ENCODE measurements around the gene E2F3.
"Not testable (repeated sequence)": the region's sequence is repeated elsewhere in the genome, so short reads cannot be mapped to it uniquely, and the experiment has no call there.

Gene E2F3

DNA sequence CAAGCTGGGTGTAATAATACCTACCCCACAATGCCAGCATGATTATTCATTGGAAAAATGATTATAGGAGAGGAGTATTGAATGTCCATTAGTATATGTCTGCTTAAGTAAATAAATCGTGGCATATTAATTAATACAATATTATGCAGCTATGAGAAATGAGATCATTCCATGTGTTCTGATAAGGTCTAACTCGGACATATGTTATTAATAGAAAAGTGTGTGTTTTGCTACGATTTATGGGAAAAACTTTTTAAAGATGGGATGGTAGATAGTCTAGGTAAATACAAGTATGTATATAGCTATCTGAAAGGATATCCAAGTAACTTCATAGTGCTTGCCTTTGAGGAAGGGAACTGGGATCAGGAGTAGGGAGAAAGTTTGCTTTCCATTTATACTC, 71.1 kb downstream of the E2F3 start:
- no peak for DNase-seq

DNA sequence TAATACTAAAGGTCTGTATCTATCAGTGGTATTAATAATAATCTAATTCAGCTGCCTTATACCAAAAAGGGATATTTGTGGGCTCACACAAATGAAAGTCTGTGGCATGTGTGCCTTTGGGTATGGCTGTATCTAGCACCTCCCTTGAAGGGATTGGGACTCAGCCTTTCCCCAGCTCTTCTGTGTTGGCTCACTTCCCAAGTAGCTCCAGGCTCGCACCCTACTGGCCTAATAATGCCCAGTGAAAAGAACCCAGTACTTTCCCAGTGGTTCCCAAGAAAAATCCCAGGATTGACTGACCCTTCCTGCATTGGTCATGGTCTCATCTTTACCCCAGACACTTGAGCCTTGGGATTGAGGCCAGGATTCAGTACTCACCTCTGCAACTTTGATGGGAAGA, 71.8 kb downstream of the E2F3 start:
- no peak for DNase-seq

DNA sequence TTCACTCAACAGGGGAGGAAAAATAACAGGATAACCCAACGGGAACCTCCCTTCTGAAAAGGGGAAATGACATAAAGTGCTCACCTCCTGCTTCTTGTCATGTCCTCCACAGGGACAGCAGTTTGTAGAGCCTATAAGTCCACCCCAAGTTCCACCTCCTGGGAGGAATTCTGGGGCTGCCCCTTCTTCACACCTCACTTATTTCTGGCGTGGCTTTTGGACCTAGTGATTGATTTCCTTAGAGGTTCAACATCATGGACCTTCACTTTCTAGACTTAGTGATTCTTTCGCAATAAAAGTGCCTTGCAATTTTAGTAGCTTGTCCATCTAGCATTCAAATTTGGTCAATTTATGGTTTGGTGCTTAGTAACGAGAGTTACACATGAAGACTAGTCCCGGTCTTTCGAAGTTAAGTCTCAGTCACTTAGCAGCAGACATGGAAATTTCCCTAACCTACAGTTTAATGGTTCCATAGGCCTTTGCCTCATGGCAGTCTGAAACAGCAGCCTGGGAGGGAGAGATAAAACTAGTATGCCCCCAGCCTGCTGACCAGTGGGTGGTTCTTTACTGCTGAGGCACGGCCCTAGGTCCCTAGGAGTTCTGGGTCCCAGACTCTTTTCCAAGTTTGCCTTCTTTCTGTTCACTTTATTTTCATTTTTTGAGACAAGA, 73.3 kb downstream of the E2F3 start:
- DNase-seq: no peak

DNA sequence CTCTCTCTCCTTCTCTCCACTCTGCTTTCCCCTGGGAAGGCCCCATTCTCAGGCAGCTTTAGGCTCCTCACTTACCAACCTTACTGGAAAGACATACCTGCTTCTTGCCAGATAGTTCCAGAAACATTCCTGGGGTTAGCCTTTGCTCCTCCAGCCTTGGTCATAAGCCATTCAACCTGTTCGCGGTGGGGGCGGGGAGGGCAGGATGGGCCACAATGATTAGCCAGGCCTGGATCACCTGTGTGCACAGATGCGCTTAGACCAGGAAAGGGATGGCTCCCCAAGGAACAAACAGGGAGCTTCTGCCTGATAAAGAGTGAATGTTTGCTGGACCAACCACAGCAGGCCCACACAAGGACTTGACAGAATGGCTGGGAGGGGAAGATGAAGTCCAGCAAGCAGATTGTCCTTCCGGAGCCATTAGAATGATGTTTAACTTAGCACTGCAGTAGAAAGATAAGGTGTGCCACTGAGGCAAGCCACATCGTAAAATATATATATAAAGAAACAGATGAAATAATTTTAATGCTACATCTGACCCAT, 74.9 kb downstream of the E2F3 start:
- no peak for DNase-seq

DNA sequence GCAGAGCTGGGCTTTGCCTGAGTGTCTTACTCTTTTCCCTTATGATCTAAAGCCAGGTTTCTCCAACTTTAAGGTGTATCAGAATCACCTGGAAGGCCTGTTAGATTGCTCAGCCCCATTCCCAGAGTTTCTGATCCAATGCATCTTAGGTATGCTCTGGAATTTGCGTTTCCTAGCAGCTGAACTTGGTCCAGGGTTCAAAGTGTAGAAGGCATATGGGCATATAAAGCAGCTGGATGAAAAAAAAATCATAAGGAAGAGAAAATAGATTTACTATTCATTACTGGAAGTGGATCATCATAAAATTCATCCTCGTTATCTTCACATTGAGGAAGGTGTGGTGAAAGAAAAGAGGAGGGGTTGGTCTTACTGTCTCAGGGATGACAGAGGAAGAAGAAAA, 75.8 kb downstream of the E2F3 start:
- DNase-seq: no peak

DNA sequence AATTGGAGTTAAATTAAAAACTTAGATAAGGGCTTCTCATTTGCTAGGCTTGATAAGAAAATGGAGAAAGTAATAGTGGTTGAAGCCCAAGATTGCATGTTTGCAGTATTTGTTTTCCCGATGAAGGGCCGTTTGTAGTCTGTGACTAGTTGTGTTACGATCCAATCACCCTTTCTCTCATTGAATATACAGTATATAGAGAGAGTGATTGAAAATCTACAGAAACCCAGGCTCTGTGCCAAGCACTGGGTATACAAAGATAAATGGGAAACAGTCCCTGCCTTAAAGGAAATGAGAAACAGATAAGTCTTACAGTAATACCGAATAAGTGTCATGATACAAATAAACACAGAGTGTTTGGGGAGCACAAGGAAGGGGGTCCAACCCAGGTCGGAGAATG, 77.4 kb downstream of the E2F3 start:
- DNase-seq: no peak

DNA sequence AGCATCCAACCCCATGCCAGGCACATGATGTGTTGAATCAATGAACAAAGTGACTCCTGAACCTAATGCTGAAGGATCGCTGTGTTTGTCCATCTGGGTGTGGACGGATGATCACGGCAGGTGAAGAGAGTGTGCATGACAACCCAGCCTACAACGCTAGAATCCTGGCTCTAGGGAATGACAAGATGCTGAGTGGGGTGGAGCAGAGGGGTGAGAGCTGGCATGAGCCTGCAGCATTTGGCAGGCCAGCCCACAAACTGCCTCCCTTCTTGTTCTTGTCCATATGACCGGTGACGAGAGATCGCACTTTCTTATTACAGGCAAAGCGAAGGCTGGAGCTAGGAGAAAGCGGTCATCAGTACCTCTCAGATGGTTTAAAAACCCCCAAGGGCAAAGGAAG, 77.8 kb downstream of the E2F3 start:
- no peak for DNase-seq

DNA sequence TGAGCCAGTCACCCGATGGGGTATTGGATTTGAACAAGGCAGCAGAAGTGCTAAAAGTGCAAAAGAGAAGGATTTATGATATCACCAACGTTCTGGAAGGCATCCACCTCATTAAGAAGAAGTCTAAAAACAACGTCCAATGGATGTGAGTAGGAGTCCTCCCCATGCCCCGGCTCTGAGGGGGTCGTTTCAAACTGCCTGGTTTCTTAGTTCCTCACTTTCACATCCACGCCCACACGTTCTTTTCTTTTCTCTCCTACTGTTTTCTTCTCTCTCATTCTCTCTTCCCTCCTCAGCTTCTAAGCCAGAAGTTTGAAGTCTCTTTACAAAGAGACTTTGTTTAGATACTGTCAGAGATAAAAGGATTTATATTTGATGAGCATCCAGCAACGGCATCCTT, 79.6 kb downstream of the E2F3 start:
- DNase-seq: no peak

DNA sequence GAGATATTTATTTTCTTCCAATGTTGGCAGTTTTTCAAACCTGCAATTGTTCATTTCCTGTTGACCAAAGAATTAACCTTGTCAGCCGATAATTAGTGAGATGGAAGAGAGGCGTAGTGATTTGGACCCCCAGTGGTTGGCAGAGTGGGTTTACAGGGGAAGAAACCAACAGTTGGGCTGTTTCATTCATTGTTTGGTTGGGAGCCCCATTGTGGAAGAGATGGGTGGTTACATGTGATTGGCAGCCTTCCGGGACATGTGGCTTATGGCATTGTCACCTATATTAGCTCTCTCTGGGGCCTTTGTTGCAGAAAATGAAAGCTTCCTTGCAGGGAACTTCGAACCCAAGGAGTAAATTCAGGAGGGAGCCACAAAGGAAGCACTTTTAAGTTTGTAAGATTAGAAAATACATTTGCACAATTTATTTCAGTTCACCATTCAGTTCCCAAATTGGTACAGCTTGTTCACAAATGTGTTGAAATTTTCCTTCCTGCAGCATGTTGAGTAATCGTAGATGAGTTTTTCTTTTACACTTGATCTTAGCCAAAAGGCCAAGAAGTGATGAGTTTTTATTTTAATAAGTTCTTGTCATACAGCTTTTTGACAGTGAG, 82.3 kb downstream of the E2F3 start:
- no peak for DNase-seq

DNA sequence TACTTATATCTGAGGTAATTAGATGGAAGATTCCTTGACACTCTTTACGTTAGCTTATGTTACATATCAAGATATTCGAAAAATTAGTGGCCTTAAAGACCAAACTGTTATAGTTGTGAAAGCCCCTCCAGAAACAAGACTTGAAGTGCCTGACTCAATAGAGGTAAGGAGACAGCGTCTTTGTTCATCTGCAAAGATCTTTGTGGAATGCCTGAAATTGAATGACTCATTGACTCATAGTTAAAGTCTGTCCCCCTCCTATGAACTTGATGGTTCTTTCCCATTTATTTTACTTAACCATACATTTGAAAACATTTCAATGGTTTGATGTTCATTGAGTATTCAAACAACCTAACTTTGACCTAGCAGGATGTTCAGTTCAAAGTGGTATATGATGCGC, 85.0 kb downstream of the E2F3 start:
- DNase-seq: no peak

DNA sequence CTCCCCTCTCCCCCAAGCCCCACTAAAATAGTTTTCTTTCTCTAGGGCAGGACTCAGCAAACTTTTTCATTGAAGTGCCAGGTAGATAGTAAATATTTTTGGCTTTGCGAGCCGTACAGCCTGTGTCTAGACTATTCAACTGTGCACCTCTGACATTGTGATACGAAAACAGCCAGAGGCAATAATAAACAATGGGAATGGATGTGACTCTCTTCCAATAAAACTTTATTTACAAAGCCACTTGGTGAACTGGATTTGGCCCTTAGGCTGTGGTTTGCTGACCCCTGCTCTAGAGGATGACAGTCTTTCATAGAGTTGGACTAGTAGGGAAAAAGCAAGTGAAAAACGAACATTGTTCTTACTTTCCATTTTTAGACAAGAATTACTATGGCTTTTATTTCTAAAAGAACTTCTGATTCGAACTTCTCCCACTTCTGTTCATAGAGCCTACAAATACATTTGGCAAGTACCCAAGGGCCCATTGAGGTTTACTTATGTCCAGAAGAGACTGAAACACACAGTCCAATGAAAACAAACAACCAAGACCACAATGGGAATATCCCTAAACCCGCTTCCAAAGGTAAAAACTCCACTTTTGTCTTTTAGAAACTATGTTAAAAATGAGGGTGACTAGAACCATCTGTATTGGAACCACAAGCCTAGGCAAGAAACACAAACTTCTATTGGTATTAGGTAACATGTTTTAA, 86.1 kb downstream of the E2F3 start:
- DNase-seq: no peak

DNA sequence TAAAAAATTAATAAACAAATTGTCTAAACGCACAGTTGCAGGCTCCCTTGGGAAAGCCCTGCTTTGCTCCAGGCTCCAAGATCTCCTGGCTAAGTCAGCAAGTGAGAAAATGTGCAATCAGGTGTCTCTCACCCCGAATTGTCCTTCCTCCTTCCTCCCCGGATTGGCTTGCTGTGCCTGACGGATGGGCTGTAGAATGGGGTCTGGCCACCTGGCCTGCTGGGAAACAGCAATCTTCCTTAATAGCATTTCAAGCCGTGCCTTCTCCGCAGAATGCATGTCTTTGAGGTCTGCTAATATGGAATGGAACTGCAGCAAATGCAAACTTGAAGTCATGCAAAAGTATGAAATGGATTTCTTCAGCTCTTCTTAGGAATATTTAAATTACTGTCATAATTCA, 88.9 kb downstream of the E2F3 start:
- DNase-seq: no peak

DNA sequence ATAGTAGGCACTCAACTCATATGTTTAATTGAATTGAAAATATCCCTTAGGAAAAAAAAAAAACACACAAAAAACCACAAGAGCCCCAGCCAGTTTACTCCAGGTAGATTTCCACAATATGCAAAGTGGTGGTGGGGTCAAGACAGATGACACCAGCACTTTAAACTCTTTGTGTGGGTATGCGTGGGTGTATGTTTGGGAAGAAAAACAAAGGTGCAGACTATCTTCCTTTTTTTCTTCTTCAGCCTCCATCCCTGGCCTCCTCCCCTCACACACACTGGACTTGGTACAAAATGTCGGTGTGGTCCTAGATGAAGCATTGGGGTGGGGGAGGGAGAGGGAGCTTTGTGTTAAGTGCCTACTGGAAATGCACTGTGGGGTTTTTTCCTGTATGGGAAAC, 90.4 kb downstream of the E2F3 start:
- DNase-seq: no peak

DNA sequence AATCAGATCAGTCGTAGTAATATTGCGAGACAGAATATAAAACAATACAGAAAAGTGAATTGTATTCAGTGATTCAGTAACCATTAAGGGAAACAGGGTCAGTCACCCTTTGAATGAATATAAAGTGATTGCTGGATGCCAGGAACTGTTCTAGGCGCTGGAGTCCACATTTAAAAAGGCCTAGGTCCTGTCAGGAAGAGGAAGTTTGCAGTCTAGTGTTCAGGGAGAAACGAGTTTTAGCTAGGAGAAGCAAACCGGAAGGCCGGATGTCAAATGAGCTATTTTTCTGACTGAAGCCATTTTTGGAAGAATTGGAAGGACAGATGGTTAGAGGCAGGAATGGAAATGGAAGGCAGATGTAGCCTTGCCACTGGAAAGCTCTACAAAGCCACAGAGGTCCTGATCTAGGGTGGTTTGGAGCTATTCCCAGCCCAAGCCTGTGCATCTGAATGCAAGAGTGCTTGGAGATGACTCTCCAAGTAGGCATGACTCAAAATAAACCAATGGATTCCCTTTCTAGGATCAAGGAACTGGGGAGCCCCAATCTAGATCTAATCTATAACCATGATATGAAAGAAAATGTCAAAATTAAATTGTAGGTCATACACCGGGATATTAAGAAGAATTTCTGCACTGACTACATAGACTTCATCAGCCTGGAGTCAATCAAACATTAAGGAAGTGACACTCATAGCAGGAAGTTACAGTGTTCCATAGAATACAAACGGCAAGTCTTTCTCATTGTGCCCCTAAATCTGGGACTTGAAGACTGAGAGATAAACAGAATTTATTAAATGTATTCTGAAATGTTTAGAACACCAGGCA, 95.7 kb downstream of the E2F3 start:
- DNase-seq: no peak

DNA sequence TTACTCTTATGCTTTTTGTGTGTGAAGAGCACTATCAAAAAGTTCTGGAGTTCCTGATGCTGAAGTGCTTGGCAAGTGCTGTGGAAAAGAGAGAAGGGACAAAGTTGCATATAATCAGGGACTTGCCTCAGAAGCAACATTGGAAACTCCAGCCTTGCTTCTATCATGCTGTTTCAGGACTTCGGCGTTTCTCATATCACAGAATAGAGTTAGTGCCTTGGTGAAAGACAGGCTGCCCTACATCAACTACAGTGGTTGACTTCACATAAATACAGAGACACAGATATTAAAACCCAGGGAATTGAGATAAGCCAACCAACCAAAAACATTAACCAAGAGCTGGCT, 96.3 kb downstream of the E2F3 start:
- DNase-seq: no peak

DNA sequence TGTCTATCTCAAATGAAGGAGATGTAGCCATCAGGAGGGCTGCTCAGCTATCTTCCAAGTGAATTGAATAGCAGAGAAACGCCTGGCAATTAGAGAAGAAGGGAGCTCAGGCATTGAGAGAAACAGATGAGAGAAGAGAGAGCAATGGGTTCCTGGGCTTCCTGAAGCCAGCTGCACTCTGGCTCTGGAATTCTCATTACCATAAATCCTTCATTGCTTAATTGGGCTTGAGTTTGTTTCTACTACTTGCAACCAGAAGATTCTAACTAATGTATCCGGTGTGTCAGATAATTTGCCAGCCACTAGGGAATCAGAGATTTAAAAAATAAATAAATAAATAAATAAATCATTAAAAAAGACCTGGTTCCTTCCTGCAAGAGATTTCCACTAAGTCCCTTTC, 107.5 kb downstream of the E2F3 start:
- DNase-seq: no peak

DNA sequence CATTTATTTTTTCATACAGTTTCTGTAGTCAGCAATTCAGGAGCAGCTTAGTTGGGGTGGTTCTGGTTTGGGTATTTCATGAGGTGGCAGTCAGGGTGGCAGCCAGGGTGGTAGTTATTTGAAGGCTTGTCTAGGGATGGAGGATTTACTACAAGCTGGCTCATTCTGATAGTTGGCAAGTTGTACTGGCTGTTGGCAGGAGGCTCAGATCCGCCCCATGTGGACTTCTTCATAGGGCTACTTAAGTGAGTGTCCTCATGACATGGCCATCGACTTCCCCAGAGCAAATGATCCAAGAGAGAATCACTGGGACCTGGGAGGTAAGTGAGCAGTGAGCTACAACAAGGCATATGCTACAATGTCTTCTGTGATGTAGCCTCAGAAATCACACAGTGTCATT, 110.2 kb downstream of the E2F3 start:
- DNase-seq: no peak

DNA sequence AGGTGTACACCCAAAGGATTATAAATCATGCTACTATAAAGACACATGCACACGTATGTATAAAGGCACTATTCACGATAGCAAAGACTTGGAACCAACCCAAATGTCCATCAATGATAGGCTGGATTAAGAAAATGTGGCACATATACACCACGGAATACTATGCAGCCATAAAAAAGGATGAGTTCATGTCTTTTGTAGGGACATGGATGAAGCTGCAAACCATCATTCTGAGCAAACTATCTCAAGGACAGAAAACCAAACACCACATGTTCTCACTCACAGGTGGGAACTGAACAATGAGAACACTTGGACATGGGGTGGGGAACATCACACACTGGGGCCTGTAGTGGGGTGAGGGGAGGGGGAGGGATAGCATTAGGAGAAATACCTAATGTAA, 123.5 kb downstream of the E2F3 start:
- not testable (repeated sequence) for DNase-seq

DNA sequence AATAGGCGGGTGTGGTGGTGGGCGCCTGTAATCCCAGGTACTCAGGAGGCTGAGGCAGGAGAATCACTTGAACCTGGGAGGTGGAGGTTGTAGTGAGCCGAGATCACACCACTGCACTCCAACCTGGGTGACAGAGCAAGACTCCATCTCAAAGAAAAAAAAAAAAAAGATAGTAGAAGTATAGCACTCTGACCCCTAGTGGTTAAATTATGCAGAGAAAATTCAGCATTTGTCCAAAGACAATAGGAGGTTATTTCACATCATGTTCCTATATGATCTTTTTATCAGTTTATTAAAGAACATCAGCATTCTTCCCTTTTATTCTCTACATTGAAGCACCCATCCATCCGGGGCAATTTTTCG, 127.4 kb downstream of the E2F3 start:
- not testable (repeated sequence) for DNase-seq

DNA sequence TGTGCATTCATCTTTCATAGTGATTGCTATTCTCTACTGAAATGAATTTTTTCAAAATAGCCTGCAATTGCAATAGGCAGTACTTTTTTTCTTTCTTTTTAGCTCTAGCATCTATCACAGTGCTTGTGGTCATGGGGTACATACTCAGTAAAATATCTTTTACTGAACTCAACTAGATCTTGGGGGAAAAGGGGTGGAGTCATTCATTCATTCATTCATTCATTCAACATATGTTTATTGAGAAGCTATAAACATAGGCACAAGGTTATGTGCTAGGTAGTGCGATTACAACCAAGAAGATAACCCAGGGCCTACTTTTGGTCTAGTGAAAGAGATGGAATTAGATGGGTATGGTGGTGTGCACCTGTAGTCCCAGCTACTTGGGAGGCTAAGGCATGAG, 131.2 kb downstream of the E2F3 start:
- no peak for DNase-seq

DNA sequence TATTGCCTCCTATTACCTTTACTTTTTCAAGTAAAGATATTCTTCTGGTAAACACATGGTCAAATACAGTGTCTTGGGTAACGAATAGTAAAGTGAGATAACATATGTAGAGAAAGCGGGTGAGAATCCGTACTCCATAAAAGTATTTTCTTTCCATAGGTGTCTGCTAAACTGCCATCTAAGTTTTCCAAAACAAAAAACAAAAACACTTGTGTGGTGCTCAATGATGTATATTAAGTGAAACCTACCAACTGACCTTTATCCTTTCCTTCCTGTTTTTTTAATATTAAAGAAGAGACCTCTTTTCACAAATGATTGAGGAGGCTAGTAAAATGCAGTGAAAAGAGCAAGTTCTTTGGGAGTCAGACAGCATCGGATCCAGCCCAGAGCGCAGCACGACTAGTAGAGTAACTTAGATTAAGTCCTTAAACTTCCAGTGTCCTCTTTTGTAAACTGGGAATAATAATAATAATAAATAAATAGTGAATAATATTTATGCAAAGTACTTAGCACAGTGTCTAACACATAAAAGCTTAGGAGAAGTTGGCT, 132.1 kb downstream of the E2F3 start:
- no peak for DNase-seq

DNA sequence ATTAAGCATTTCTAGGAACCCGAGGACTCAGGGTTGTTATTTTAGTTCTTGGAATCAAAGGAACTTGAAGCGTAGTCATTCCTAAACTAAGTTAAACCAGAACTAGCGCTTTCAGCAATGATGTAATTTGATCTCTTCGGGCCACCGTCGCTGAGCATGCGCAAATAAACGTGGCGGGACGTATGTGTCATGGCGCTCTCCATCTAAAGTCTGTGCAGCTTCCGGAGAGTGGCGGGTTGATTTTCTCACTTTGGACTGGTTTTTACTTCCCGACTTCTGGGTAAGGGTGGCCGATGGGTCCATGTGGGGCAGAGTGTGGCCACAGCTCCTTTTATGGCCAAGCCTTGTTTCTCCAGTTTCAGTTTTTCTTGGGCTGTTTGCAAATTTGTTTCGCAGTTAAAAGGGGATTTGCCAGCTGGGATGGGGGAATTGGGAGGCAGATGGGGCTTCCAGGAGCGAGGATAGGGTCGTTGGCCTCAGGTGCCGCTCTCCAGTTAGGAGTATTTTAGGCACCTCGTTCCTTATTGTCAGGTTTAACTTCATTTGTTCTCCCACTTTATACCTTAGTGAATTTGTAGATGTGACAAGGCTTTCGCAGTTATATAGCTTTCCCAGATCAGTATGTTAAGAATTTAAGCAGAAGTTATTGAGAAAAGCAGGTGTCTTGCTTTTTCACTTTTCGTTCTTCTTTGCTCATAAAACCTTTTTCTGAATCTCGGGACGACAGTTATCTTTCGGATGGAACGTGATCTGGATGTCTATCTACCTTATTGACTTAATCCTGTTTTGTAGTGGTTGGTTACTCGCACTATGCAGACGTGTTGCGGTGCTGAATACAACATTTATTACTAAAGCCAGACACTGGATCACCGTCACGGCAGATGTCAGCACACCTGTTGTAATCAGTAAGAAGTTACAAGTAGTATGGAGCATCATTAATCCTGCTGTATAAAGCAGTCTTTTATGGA, 132.9 kb downstream of the E2F3 start, which contains the start of gene CDKAL1:
CDKAL1 (plus strand) TSS at position 163 of the 968 bp plus-strand sequence. CDS start 11,894 bp downstream, outside the sequence.
- peak; percentile 82 to 83 for DNase-seq
